DND-41 (cell line): ENCODE measurements around the gene COPS2.

Experiments
- EZH2 ChIP-seq: IDR thresholded peaks from 3 replicates; pipeline ENCODE4 v1.6.1; 2012; ENCODE audit warnings: borderline replicate concordance, low read depth, mild to moderate bottlenecking, moderate library complexity, low read length, inconsistent platforms; ENCODE audit not compliant: severe bottlenecking
- TF ChIP-seq, protein P1 (sequence below): IDR thresholded peaks from 2 replicates; pipeline ENCODE4 v1.5.1; 2012; ENCODE audit warnings: borderline replicate concordance, low read length, moderate library complexity, mild to moderate bottlenecking; ENCODE audit not compliant: poor library complexity, severe bottlenecking; ENCODE audit errors: extremely low read depth

DNA sequence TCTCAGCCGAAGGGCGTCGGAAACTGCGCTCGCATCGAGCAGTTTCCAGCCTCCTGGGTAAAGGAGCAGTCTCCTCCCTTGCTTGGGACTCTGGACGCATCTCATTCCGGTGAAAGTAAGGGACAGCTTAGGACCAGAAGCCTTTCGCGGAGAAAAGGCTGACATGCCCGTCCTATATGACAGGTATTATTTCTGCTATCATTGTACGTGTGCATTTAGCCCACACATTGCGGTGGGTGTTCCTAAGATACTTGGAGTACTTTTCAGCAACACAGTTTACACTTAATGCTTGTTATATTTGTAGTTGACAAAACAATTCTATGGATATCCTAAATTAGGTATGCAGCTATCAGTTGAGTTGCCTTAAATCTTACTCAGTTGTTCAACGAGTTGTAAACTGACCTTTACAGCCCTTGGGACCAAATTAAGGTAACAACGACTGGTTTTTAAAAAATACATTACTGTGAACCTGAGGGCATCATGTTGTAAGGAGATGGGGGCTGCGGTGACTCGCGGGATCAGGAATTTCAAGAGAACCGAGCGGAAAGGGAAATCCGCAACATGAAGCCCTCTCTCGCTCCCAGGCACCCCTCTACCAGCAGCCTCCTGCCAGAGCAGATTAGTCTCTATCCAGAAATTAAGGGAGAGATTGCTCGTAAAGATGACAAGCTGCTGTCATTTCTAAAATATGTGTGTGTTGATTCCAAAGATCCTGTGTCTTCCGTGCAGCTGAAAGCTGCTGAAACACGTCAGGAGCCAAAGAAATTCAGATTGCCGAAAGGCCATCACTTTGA, 632 bp upstream of the COPS2 start:
- no peak for TF ChIP-seq EZH2
- TF ChIP-seq, protein P1, sequence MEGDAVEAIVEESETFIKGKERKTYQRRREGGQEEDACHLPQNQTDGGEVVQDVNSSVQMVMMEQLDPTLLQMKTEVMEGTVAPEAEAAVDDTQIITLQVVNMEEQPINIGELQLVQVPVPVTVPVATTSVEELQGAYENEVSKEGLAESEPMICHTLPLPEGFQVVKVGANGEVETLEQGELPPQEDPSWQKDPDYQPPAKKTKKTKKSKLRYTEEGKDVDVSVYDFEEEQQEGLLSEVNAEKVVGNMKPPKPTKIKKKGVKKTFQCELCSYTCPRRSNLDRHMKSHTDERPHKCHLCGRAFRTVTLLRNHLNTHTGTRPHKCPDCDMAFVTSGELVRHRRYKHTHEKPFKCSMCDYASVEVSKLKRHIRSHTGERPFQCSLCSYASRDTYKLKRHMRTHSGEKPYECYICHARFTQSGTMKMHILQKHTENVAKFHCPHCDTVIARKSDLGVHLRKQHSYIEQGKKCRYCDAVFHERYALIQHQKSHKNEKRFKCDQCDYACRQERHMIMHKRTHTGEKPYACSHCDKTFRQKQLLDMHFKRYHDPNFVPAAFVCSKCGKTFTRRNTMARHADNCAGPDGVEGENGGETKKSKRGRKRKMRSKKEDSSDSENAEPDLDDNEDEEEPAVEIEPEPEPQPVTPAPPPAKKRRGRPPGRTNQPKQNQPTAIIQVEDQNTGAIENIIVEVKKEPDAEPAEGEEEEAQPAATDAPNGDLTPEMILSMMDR = no peak
